ENCODE results near the gene SLC6A6.

DNA sequence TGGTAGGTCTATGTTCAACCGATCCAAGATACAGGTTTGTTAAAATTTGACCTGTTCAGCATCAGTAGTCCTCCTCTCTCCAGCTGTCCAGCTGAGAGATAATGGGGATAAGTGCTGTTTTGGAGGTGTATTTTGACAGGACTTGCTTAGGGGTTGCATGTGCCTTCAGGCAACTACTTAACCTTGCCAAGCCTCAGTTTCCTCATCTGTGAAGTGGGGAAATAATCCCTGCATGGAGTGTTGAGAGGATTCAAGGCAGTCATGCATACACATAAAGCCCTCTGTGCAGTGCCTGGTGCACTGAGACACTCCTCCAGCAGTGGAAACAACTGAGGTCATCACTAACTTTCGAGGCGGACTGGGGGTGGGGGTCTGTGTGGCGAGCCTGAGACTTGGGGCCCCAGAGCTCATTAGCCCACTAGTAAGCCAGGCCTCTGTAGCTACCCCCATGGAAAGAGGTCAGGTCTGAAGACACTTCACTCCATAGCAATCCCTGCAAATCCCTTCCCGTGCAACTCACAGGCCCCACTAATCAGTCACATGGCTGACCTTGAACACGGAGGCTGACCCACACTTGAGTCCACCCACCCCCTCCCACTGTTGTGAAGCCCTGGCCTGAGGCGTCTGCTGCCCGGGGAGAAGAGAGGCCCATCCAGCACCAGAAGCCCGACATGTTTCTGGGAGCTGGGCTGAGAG lies 25.9 kb upstream of the SLC6A6 start:
- TF ChIP-seq, protein P1, sequence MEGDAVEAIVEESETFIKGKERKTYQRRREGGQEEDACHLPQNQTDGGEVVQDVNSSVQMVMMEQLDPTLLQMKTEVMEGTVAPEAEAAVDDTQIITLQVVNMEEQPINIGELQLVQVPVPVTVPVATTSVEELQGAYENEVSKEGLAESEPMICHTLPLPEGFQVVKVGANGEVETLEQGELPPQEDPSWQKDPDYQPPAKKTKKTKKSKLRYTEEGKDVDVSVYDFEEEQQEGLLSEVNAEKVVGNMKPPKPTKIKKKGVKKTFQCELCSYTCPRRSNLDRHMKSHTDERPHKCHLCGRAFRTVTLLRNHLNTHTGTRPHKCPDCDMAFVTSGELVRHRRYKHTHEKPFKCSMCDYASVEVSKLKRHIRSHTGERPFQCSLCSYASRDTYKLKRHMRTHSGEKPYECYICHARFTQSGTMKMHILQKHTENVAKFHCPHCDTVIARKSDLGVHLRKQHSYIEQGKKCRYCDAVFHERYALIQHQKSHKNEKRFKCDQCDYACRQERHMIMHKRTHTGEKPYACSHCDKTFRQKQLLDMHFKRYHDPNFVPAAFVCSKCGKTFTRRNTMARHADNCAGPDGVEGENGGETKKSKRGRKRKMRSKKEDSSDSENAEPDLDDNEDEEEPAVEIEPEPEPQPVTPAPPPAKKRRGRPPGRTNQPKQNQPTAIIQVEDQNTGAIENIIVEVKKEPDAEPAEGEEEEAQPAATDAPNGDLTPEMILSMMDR (IDR thresholded peaks at IDR 0.05), result no peak
- TF ChIP-seq EP300 (IDR thresholded peaks at IDR 0.05), result no peak
